ENCODE data around the gene NELFB.
"Not testable (repeated sequence)": the region's sequence is repeated elsewhere in the genome, so short reads cannot be mapped to it uniquely, and the experiment has no call there.

Gene NELFB

GRCh38 chr9:137237759-137238726 is 17.1 kb upstream of the NELFB start:
- DNase-seq (ENCODE audit: low spot score): no peak
- H3K4me3 ChIP-seq: no peak overlapping the region

GRCh38 chr9:137239541-137240200 is 15.5 kb upstream of the NELFB start:
- H3K4me3 ChIP-seq: peak overlapping the region; percentile 84
- peak overlapping the region; percentile 81 to 100 for H3K27ac ChIP-seq
- not testable (repeated sequence) for DNase-seq (ENCODE audit: low spot score)

More at GRCh38 chr9:137237759-137238726, 17.1 kb upstream of the NELFB start:
- no peak for TF ChIP-seq CTCF (IDR thresholded peaks at IDR 0.05)
- H3K27ac ChIP-seq: no peak overlapping the region

GRCh38 chr9:137240318-137240840 is 14.7 kb upstream of the NELFB start:
- DNase-seq (ENCODE audit: low spot score): peak; percentile 88
- Histone ChIP-seq H3K27ac (peak overlapping the region; percentile 81 to 100), H3K4me3 (peak overlapping the region; percentile 84)
- TF ChIP-seq CTCF (IDR thresholded peaks at IDR 0.05): no peak

- Histone ChIP-seq H3K27ac (peak within 1 kb of the TSS; percentile 89 to 100), H3K4me3 (peak within 1 kb of the TSS; percentile 99)
- peak; percentile 99 for DNase-seq (ENCODE audit: low spot score)
- TF ChIP-seq CTCF (IDR thresholded peaks at IDR 0.05): no peak
Observed at GRCh38 chr9:137240841-137241489, 14.2 kb upstream of the NELFB start, which contains the start of gene TUBB4B. Gene TUBB4B (plus strand): TSS chr9:137241287. CDS start chr9:137241361, 74 bp downstream.

- H3K27ac ChIP-seq: peak overlapping the region; percentile 89 to 100
- DNase-seq (ENCODE audit: low spot score): no peak
- peak overlapping the region; percentile 99 for H3K4me3 ChIP-seq
- TF ChIP-seq CTCF (IDR thresholded peaks at IDR 0.05): no peak
Observed at GRCh38 chr9:137241490-137242268, 13.4 kb upstream of the NELFB start.

GRCh38 chr9:137242269-137243203 is 12.6 kb upstream of the NELFB start:
- TF ChIP-seq CTCF (IDR thresholded peaks at IDR 0.05): no peak
- peak overlapping the region; percentile 89 to 100 for H3K27ac ChIP-seq
- H3K4me3 ChIP-seq: peak overlapping the region; percentile 99
- DNase-seq (ENCODE audit: low spot score): no peak

- H3K4me3 ChIP-seq, H3K27ac ChIP-seq: not testable (repeated sequence)
Observed at GRCh38 chr9:137243266-137243625, 11.9 kb upstream of the NELFB start.

More at GRCh38 chr9:137243266-137243625, 11.9 kb upstream of the NELFB start:
- not testable (repeated sequence) for DNase-seq (ENCODE audit: low spot score)

Measured in coronary artery (tissue), 2 donors.